Chondrocyte (in vitro differentiated cells): ENCODE data around the gene TRAF6. TPM values are rescaled to one million over a fixed set of nuclear protein-coding genes. Genes with fewer than 3 reads are reported as not detected.
"Not testable (repeated sequence)": the region's sequence is repeated elsewhere in the genome, so short reads cannot be mapped to it uniquely, and the experiment has no call there.

Experiments
- DNase-seq: peaks from one replicate; pipeline ENCODE4 v3.0.0; 2021; ENCODE audit warnings: mixed read lengths, low spot score
- H3K27ac Mint-ChIP-seq: one replicate; pipeline ENCODE4 v1.8.0; 2021; ENCODE audit warnings: mild to moderate bottlenecking, moderate library complexity, mixed read lengths; ENCODE audit not compliant: unreplicated experiment
- H3K27me3 Mint-ChIP-seq: 2 replicates; pipeline ENCODE4 v1.8.0; 2021; ENCODE audit warnings: low read depth, mixed read lengths
- H3K36me3 Mint-ChIP-seq: 2 replicates; pipeline ENCODE4 v1.8.0; 2021; ENCODE audit warnings: low read depth, mixed read lengths
- H3K4me1 Mint-ChIP-seq: 2 replicates; pipeline ENCODE4 v1.8.0; 2021; ENCODE audit warnings: low read depth, mild to moderate bottlenecking, mixed read lengths
- H3K4me3 Mint-ChIP-seq: one replicate; pipeline ENCODE4 v1.8.0; 2021; ENCODE audit warnings: mild to moderate bottlenecking, moderate library complexity, mixed read lengths; ENCODE audit not compliant: unreplicated experiment
- H3K9me3 Mint-ChIP-seq: 2 replicates; pipeline ENCODE4 v1.8.0; 2021; ENCODE audit warnings: low read depth, mixed read lengths
- long read RNA-seq: library from polyadenylated mRNA; stranded (forward); transcript quantifications from one replicate; pipeline ENCODE4 v2.0.0, GENCODE V29; 2021
- total RNA-seq: library from RNA; stranded (reverse); gene quantifications from 3 replicates; pipeline ENCODE4 v1.2.1, GENCODE V29; 2021
- TF ChIP-seq, protein P1 (sequence below): fragments of 200-600 bp; sonication (generic); IDR thresholded peaks from 2 replicates; pipeline ENCODE4 v1.5.0; 2021; ENCODE audit warnings: antibody characterized with exemption, mild to moderate bottlenecking, moderate library complexity

TRAF6 gene, protein sequence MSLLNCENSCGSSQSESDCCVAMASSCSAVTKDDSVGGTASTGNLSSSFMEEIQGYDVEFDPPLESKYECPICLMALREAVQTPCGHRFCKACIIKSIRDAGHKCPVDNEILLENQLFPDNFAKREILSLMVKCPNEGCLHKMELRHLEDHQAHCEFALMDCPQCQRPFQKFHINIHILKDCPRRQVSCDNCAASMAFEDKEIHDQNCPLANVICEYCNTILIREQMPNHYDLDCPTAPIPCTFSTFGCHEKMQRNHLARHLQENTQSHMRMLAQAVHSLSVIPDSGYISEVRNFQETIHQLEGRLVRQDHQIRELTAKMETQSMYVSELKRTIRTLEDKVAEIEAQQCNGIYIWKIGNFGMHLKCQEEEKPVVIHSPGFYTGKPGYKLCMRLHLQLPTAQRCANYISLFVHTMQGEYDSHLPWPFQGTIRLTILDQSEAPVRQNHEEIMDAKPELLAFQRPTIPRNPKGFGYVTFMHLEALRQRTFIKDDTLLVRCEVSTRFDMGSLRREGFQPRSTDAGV
- 14.4 to 16.0 TPM (median 15.2 TPM) in 3 replicates for total RNA-seq
- long read RNA-seq, full-length matches to known transcripts = 22 of 27 reads
- long read RNA-seq, partial matches to known transcripts = 2 of 27 reads
- long read RNA-seq, other reads (novel, unspliced or antisense) = 3 of 27 reads

DNA sequence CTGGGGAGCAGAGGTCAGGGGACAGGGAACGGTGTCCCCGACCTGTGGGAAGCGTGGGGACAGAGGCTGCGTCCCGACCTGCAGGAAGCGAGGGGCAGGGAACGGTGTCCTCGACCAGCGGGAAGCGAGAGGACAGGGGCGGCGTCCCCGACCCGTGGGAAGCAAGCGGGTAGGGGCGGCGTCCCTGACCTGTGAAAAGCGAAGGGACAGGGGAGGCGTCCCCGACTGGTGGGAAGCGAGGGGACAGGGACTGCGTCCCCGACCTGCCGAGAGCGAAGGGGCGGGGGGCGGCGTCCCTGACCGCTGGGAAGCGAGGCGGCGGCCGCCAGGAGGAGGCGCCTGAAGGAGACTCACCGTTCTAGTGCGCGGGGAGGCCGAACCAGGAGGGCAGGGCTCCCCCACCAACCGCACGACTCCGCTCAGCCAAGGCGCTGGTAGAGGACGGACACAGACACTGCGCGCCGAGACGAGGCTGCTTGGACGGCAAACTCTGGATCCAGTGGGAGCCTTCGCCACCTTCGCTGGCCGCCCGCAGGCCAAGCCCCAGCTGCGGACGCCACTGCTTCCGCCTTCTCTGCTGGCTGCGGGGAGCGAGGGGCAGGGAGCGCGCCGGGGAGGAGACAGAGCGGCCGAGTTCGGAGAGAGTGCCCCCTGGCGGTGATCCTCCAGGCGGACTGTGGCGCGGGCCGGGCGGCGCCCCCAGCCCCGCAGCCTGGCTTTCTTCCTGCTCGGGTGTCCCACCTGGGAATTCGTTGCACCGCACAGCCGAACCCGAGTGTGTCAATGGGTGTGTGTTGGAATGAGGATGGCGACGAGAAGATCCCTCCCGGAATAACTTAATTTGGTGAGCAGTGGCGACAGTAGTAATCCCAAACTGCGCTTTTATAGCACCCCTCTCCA lies at the start of gene TRAF6:
Gene TRAF6 (minus strand): TSS at position 579 of the 900 bp plus-strand sequence. CDS start 8,757 bp downstream, outside the sequence.
- TF ChIP-seq, protein P1, sequence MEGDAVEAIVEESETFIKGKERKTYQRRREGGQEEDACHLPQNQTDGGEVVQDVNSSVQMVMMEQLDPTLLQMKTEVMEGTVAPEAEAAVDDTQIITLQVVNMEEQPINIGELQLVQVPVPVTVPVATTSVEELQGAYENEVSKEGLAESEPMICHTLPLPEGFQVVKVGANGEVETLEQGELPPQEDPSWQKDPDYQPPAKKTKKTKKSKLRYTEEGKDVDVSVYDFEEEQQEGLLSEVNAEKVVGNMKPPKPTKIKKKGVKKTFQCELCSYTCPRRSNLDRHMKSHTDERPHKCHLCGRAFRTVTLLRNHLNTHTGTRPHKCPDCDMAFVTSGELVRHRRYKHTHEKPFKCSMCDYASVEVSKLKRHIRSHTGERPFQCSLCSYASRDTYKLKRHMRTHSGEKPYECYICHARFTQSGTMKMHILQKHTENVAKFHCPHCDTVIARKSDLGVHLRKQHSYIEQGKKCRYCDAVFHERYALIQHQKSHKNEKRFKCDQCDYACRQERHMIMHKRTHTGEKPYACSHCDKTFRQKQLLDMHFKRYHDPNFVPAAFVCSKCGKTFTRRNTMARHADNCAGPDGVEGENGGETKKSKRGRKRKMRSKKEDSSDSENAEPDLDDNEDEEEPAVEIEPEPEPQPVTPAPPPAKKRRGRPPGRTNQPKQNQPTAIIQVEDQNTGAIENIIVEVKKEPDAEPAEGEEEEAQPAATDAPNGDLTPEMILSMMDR = peak; percentile 96
- peaks cover 4% of the 10 kb centered on the region for H3K36me3 Mint-ChIP-seq

DNA sequence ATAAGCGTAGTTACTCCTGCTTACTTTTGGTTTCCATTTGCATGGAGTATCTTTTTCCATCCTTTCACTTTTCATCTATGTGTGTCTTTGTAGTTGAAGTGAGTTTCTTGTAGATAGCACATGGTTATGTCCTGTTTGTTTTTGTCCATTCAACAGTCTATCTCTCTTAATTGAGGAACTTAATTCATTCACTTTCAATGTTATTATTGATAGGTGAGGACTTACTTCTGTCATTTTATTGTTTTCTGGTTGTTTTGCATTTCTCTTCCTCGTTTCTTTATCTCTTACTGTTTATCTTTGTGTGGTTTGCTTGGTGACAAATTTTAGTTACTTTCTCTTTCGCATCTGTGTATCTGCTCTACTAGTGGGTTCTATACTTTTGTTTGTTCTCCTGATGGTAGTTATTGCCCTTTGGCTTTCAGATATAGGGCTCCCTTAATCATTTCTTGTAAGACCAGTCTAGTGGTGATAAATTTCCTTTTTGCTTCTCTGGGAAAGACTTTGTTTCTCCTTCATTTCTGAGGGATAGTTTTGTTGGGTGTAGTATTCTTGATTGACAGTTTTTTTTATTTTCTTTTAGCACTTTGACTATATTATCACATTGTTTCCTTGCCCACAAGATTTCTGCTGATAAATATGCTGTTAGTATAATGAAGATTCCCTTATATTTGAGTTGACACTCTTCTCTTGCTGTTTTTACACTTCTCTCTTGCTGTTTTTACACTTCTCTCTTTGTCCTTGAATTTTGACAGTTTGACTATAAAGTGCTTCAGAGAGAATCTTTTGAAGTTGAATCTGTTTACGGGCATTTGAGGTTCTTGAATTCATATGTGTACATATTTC lies 48.7 kb upstream of the TRAF6 start:
- DNase-seq = no peak
- Mint-ChIP-seq H3K9me3 (peaks cover 13% of the 10 kb centered on the region), H3K27ac (no peak overlapping the region), H3K36me3 (peaks cover 3% of the 10 kb centered on the region), H3K4me3 (no peak overlapping the region), H3K4me1 (no peaks in the 10 kb centered on the region), H3K27me3 (peaks cover 32% of the 10 kb centered on the region)
- TF ChIP-seq, protein P1 = no peak

More for the DNA sequence above, at the start of gene TRAF6:
- Mint-ChIP-seq H3K9me3 (peaks cover 9% of the 10 kb centered on the region), H3K27me3 (peaks cover 2% of the 10 kb centered on the region), H3K4me1 (peaks cover 40% of the 10 kb centered on the region), H3K27ac (peak within 1 kb of the TSS; percentile 100), H3K4me3 (peak within 1 kb of the TSS; percentile 100)
- peak; percentile 94 for DNase-seq

DNA sequence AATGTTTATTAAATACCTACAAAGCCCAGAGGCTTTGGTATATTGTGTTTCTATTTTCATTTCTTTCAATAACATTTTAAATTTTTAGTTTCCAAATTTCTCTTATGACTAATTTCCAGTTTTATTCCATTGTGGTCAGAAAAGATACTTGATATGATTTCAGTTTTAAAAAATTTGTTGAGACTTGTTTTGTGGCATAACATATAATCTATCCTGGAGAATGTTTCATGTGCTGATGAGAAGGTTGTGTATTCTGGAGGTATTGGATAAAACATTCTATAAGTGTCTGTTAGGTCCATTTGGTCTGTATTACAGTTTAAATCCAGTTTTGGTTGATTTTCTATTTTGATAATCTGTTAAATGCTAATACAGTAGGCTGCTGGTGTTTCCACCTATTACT lies 47.9 kb upstream of the TRAF6 start:
- Mint-ChIP-seq H3K36me3 (peaks cover 3% of the 10 kb centered on the region), H3K27ac (no peak overlapping the region), H3K4me3 (no peak overlapping the region), H3K9me3 (peaks cover 13% of the 10 kb centered on the region), H3K4me1 (no peaks in the 10 kb centered on the region), H3K27me3 (peaks cover 32% of the 10 kb centered on the region)
- no peak for DNase-seq
- TF ChIP-seq, protein P1 = no peak

DNA sequence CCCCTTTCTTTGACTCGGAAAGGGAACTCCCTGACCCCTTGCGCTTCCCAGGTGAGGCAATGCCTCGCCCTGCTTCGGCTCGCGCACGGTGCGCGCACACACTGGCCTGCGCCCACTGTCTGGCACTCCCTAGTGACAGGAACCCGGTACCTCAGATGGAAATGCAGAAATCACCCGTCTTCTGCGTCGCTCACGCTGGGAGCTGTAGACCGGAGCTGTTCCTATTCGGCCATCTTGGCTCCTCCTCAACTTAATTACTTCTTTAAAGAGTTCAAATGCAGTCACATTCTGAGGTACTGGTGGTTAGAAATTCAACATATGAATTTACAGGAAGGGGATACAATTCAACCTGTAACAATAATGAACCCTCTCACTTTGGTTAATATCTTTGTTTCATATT lies 47.3 kb upstream of the TRAF6 start:
- H3K36me3 Mint-ChIP-seq, H3K4me1 Mint-ChIP-seq, H3K27ac Mint-ChIP-seq, DNase-seq: not testable (repeated sequence)
- H3K27me3 Mint-ChIP-seq = peaks cover 30% of the 10 kb centered on the region
- H3K4me3 Mint-ChIP-seq = peak overlapping the region; percentile 4
- H3K9me3 Mint-ChIP-seq = peaks cover 13% of the 10 kb centered on the region
